Measurements from ENCODE around the gene CPZ. TPM values are rescaled to one million over a fixed set of nuclear protein-coding genes. Genes with fewer than 3 reads are reported as not detected.

CPZ gene
- total and polyA plus RNA-seq, 2 donors (not counting 1 experiment from before 2014, with no cell fraction given), result not detected

DNA sequence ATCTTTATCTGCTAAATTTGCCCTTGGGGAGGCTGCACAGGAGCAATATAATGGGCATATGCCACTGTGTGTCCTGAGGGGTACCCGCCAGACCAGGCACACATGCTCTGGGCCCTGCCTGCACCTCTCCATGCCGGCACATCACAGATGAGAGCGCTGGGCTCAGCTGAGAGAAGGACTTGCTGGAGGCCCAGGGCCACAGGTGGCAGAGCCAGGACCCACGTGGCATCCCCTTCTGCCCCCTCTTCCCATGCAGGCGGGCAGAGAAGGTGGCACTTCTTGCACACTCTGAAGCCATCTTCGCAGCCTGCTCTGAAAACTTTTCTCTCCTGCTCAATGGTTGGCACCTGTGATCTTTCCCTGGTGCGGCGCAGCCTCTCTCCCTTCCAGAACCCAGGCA, 20.1 kb downstream of the CPZ start:
- H3K36me3 ChIP-seq (replicated peaks in 1 of 2; ENCODE audit: control extremely low read depth in 1 of 2, control insufficient read depth in 1 of 2, extremely low read depth in 1 of 2, insufficient read depth in 2 of 2, low read length in 1 of 2), result no peaks in the 10 kb centered on the region
- H3K4me2 ChIP-seq (replicated peaks; ENCODE audit: low read depth, low read length, poor library complexity, severe bottlenecking), result no peak overlapping the region
- H3K27me3 Mint-ChIP-seq, result peaks cover 6% of the 10 kb centered on the region
- no peaks in the 10 kb centered on the region for H3K4me1 Mint-ChIP-seq
- intact Hi-C loops (cut with micrococcal nuclease), result no loop called here
- no peak for TF ChIP-seq EZH2 (IDR thresholded peaks at IDR 0.05; ENCODE audit: borderline replicate concordance, insufficient read depth, low read depth, low read length, poor library complexity, severe bottlenecking)
- no peak for TF ChIP-seq CTCF (IDR thresholded peaks at IDR 0.05)
- H3K4me3 ChIP-seq (ENCODE audit: control extremely low read depth in 1 of 5, extremely low read depth in 1 of 5, insufficient read depth in 1 of 5, low read depth in 2 of 5, low read length in 4 of 5), result no peak overlapping the region
- ATAC-seq (ENCODE audit: low read depth) (no peak), DNase-seq (no peak)
- no peak overlapping the region for H2AFZ ChIP-seq (ENCODE audit: insufficient read depth, low read depth, low read length, poor library complexity, severe bottlenecking)
- no peak overlapping the region for H3K4me3 Mint-ChIP-seq
- H3K9ac ChIP-seq (ENCODE audit: low read length), result no peak overlapping the region
- H3K27ac Mint-ChIP-seq, result no peak overlapping the region
- POLR2A ChIA-PET, result no interaction called here
- H3K9me3 Mint-ChIP-seq (ENCODE audit: insufficient read depth), result no peaks in the 10 kb centered on the region
- H3K9me3 ChIP-seq (ENCODE audit: control extremely low read depth in 1 of 3, control insufficient read depth in 2 of 3, insufficient read depth in 1 of 3, low read length in 2 of 3), result no peaks in the 10 kb centered on the region
- H3K79me2 ChIP-seq (ENCODE audit: control insufficient read depth, insufficient read depth, low read length), result no peaks in the 10 kb centered on the region
- no peaks in the 10 kb centered on the region for H3K4me1 ChIP-seq (ENCODE audit: control insufficient read depth in 2 of 2, insufficient read depth in 2 of 2, low read length in 2 of 2)
- peaks cover 0 to 3% (median 0%) of the 10 kb centered on the region in 4 experiments for H3K27me3 ChIP-seq (replicated peaks in 1 of 4; ENCODE audit: control extremely low read depth in 1 of 4, control insufficient read depth in 3 of 4, insufficient read depth in 4 of 4, low read length in 3 of 4)
- 90% methylated on average over 8 of the region's 8 CpGs for WGBS (ENCODE audit: insufficient coverage)
- CTCF ChIA-PET, result no interaction called here
- H4K20me1 ChIP-seq (ENCODE audit: control insufficient read depth, insufficient read depth, low read length, poor library complexity, severe bottlenecking), result no peaks in the 10 kb centered on the region
- H3K27ac ChIP-seq (ENCODE audit: low read length in 2 of 2), result no peak overlapping the region

- WGBS (ENCODE audit: insufficient coverage), result 95% methylated on average over 35 of the region's 35 CpGs
- Mint-ChIP-seq H3K27ac (no peak overlapping the region), H3K9me3 (ENCODE audit: insufficient read depth) (no peaks in the 10 kb centered on the region), H3K4me1 (no peaks in the 10 kb centered on the region), H3K4me3 (no peak overlapping the region), H3K27me3 (peaks cover 6% of the 10 kb centered on the region)
- TF ChIP-seq CTCF (IDR thresholded peaks at IDR 0.05) (no peak), EZH2 (IDR thresholded peaks at IDR 0.05; ENCODE audit: borderline replicate concordance, insufficient read depth, low read depth, low read length, poor library complexity, severe bottlenecking) (no peak)
- Histone ChIP-seq H3K9ac (ENCODE audit: low read length) (no peak overlapping the region), H3K27ac (ENCODE audit: low read length in 2 of 2) (no peak overlapping the region), H3K4me3 (ENCODE audit: control extremely low read depth in 1 of 5, extremely low read depth in 1 of 5, insufficient read depth in 1 of 5, low read depth in 2 of 5, low read length in 4 of 5) (no peak overlapping the region), H3K79me2 (ENCODE audit: control insufficient read depth, insufficient read depth, low read length) (no peaks in the 10 kb centered on the region), H2AFZ (ENCODE audit: insufficient read depth, low read depth, low read length, poor library complexity, severe bottlenecking) (no peak overlapping the region), H3K4me1 (ENCODE audit: control insufficient read depth in 2 of 2, insufficient read depth in 2 of 2, low read length in 2 of 2) (no peaks in the 10 kb centered on the region), H3K27me3 (replicated peaks in 1 of 4; ENCODE audit: control extremely low read depth in 1 of 4, control insufficient read depth in 3 of 4, insufficient read depth in 4 of 4, low read length in 3 of 4) (peaks cover 0 to 3% (median 0%) of the 10 kb centered on the region in 4 experiments), H3K9me3 (ENCODE audit: control extremely low read depth in 1 of 3, control insufficient read depth in 2 of 3, insufficient read depth in 1 of 3, low read length in 2 of 3) (no peaks in the 10 kb centered on the region), H4K20me1 (ENCODE audit: control insufficient read depth, insufficient read depth, low read length, poor library complexity, severe bottlenecking) (no peaks in the 10 kb centered on the region), H3K4me2 (replicated peaks; ENCODE audit: low read depth, low read length, poor library complexity, severe bottlenecking) (no peak overlapping the region), H3K36me3 (replicated peaks in 1 of 2; ENCODE audit: control extremely low read depth in 1 of 2, control insufficient read depth in 1 of 2, extremely low read depth in 1 of 2, insufficient read depth in 2 of 2, low read length in 1 of 2) (no peaks in the 10 kb centered on the region)
- CTCF ChIA-PET, result interaction anchor here (0.7 kb wide), 1 partner anchor 935 kb away, joined by 3 read pairs; no protein-coding TSS in a partner anchor
- intact Hi-C loops (cut with micrococcal nuclease), result no loop called here
- ATAC-seq (ENCODE audit: low read depth) (no peak), DNase-seq (no peak)
- POLR2A ChIA-PET, result no interaction called here
Observed at GRCh38 chr4:8613421-8614364, 21.1 kb downstream of the CPZ start.
